HG02970 (cell line): ENCODE data around the gene NLGN1.

Experiments used
- ATAC-seq: cut with Tn5 transposase; IDR thresholded peaks from one replicate; pipeline ENCODE4 v1.9.1; 2021; ENCODE audit warnings: mild to moderate bottlenecking, moderate library complexity, moderate number of reproducible peaks; ENCODE audit not compliant: unreplicated experiment, low FRiP score

The NLGN1 gene

GRCh38 chr3:174303907-174304560 lies 906.5 kb downstream of the NLGN1 start:
- ATAC-seq = no peak

DNA sequence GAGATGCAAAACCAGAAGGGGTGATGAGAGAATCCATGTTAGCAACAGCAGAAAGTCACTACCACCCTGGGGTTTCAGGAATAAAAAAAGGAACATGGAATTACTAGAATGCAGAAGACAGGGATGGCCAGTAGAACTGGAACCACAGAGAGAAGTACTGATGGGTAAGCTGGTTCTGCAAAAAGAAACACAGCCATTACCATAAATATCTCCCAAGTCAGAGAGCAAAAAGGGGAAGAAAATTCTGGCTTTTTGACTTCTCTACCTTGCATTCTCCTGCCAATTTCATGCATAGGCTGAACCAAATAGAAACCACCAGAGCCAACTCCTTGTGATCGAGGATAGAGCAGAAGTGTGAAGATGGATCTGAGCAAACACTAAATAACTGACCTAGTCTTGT lies 911.2 kb downstream of the NLGN1 start:
- no peak for ATAC-seq

DNA sequence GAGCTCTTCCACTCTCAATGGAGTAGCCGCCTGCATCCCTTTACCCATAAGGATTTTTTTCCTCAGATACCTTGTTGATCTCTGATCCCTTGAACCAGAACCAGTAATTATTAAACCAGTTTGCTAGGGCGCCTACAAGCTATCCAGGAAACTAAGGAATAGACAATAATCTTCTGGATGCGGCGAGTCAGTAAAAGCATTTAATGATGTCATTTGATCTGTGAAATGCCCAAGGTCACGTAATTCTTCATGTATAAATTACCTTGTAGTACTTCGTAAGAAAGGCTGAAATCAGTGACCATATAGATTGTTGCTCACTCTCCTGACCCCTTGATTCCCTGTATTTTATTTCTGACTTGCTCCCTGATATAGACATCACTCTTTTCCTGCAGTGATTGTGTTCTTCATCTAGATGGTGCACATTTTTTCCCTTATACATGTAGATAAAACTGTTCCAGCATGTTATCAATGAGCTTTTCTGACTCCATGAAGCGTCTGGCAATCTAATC lies 913.0 kb downstream of the NLGN1 start:
- no peak for ATAC-seq

- ATAC-seq = no peak
Measured at GRCh38 chr3:174315225-174315624, 917.7 kb downstream of the NLGN1 start.

DNA sequence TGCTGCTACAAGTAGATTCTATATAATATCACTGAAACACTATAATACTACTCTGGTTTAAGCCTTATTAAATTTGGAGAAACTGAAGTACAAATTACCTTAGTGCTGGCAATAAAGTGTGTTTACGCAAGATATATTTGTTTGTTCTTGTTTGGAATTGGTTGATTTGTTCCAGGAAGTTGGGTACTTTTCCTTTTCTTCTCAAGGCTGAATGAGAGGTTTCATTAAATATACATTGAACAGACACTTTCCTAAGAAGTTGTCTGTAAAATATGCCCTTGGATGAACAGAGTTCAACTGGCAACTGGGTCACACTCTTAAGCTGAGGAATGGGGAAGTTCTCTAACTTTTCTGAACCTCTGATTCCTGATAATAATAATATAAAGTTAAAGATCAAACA lies 919.5 kb downstream of the NLGN1 start:
- no peak for ATAC-seq

DNA sequence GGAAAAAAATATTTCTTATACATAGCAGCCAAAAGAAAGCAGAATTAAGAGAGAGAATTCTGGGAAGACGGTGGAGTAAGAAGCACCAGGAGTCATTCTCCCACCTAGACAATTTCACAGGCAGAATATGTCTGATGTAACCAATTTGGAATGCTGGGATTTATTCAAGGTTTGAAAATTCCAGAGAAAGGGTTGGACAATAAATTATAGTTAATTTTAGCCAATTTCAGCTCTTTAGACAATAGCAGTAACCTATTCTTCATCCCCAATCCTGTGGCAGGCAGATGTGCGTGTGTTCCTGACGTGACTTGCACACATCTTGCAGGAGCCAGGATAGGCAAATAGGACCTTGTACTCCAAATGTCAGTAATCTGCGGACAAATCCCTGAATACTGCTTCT lies 920.6 kb downstream of the NLGN1 start:
- no peak for ATAC-seq

- no peak for ATAC-seq
Measured at GRCh38 chr3:174321548-174321947, 924.0 kb downstream of the NLGN1 start.

- no peak for ATAC-seq
Measured at GRCh38 chr3:174322789-174323188, 925.2 kb downstream of the NLGN1 start.

DNA sequence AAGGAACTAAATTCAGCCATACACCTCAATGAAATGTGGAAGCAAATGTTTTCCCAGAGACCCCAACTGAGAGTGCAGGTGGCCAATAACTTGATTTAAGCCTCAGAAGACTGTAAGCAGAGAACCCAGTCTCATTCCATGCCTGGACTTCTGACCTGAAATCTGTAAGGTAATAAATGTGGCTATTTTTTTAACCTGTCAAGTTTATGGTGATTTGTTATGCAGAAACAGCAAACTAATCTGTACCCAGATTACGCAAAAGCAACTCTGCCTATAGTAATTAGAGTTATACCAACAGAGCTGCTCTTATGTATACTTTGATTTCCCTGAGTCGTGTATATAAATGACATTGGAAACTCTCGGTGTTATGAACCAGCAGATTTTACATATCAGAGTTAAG lies 927.6 kb downstream of the NLGN1 start:
- ATAC-seq = no peak

GRCh38 chr3:174325834-174326700 lies 928.5 kb downstream of the NLGN1 start:
- no peak for ATAC-seq

GRCh38 chr3:174329321-174329720 lies 931.8 kb downstream of the NLGN1 start:
- no peak for ATAC-seq

DNA sequence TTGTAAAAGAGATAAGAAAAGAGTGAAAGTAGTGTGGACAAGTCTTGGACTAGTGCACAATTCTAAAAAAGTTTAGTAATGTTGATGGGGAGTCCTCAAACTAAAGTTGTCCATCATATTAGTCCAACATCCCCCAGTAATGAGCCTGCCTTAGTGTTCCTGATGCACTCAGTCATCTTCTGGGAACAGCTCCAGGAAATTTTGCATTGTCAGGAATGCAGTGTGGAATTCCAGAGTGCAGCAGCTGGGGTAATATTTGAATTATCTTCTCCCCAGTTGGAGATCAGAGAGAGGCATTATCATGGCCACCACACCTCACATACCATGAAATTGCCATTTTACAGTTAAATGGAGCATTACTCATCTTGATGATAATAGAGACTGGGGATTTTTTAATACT lies 932.8 kb downstream of the NLGN1 start:
- no peak for ATAC-seq

GRCh38 chr3:174331095-174331800 lies 933.7 kb downstream of the NLGN1 start:
- no peak for ATAC-seq

DNA sequence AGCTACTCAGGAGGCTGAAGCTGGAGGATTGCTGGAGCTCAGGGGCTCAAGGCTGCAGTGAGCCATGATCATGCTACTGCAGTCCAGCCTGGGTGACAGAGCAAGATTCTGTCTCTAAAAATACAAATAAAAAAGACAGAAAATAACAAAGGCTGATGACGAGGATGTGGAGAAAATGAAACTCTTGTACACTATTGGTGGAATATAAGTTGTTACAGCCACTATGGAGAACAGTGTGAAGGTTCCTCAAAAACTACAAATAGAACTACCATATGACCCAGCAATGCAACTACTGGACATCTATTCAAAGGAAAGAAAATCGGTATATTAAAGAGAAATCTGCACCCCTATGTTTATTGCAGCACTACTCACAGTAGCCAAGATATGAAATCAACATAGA lies 934.8 kb downstream of the NLGN1 start:
- no peak for ATAC-seq

DNA sequence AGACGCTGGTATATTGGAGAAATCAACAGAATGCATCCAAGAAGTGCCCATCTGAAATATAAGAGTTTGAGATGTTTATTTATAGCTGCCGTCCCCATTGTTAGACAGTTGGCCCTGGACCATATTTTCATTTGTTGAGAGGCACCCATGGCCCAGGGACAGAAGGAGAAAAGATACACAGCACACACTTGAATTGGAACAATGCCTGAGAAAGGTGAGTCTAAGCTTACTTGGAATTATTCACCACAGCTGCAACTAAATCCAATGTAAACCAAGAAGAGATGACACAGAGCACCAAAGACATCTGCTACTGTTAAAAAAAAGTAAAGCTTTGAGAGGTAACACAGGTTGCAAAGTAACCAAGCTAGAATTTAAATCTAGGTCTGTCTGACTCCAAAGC lies 936.1 kb downstream of the NLGN1 start:
- ATAC-seq = no peak

DNA sequence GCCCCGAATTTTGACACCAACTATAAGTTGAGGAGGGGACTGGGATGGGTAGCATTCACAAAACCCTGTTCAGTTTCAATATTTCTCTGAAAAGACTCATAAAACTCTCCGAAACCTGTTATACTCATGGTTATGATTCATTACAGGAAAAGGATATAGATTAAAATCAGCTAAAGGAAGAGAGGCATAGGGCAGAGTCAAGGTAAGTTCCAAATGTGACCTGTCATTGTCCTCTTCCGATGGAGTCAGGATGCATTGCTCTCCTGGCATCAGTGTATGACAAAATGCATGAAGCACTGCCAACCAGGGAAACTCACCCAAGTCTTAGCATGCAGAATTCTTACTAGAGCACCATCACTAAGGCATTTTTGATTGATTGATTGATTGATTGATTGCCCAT lies 936.6 kb downstream of the NLGN1 start:
- ATAC-seq = no peak

DNA sequence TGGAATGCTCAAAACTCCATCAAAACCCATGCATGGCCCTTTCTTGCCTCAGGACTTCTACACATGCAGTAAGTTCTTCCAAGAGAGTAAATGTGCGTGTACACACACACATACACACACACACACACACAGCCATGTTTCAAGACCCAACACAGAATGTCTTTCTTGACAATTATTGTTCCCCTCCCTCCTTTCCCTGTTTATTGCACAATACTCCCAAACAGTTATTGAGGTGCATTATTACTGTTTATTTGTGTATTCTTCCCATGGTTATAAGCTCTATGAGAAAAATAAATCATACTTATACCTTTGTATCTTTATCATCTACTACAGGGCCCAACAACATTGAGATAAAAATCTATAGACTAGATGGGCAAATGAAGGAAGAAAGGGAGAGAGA lies 937.8 kb downstream of the NLGN1 start:
- ATAC-seq = no peak

GRCh38 chr3:174335910-174336309 lies 938.4 kb downstream of the NLGN1 start:
- no peak for ATAC-seq
